Bronchial epithelial cell (primary cell): ENCODE data around the gene NTF4. TPM values are rescaled to one million over a fixed set of nuclear protein-coding genes. Genes with fewer than 3 reads are reported as not detected.
"Not testable (repeated sequence)": the region's sequence is repeated elsewhere in the genome, so short reads cannot be mapped to it uniquely, and the experiment has no call there.

Source experiments
- DNase-seq: peaks from one replicate; pipeline ENCODE4 v3.0.0-alpha.2; 2010; ENCODE audit warnings: low read depth
- FAIRE-seq: peaks from 2 replicates; lab custom pipeline; 2011; peaks lifted over from hg19 to GRCh38; lab: Jason Lieb, UNC
- H3K27me3 ChIP-seq: 2 replicates; pipeline ENCODE4 v1.5.1; 2011; ENCODE audit warnings: low read length; ENCODE audit not compliant: control insufficient read depth, insufficient read depth
- H3K36me3 ChIP-seq: 2 replicates; pipeline ENCODE4 v1.5.1; 2011; ENCODE audit warnings: low read length; ENCODE audit not compliant: control insufficient read depth, insufficient read depth
- H3K4me3 ChIP-seq: 2 replicates; pipeline ENCODE4 v1.5.1; 2011; ENCODE audit warnings: mild to moderate bottlenecking, low read depth, low read length, control low read depth
- CTCF ChIP-seq: IDR thresholded peaks from 2 replicates; pipeline ENCODE4 v1.5.1; 2011; ENCODE audit warnings: mild to moderate bottlenecking, moderate library complexity, low read length, control low read depth, inconsistent platforms; ENCODE audit not compliant: insufficient read depth, severe bottlenecking
- total RNA-seq: library from RNA; depleted of rRNA; stranded (reverse); fragments of >200 nt; gene quantifications from 2 replicates; pipeline ENCODE4 v1.2.1, GENCODE V29; 2014

NTF4 gene
- total RNA-seq, 1 donor from 2014 or later, result 3.2 TPM

DNA sequence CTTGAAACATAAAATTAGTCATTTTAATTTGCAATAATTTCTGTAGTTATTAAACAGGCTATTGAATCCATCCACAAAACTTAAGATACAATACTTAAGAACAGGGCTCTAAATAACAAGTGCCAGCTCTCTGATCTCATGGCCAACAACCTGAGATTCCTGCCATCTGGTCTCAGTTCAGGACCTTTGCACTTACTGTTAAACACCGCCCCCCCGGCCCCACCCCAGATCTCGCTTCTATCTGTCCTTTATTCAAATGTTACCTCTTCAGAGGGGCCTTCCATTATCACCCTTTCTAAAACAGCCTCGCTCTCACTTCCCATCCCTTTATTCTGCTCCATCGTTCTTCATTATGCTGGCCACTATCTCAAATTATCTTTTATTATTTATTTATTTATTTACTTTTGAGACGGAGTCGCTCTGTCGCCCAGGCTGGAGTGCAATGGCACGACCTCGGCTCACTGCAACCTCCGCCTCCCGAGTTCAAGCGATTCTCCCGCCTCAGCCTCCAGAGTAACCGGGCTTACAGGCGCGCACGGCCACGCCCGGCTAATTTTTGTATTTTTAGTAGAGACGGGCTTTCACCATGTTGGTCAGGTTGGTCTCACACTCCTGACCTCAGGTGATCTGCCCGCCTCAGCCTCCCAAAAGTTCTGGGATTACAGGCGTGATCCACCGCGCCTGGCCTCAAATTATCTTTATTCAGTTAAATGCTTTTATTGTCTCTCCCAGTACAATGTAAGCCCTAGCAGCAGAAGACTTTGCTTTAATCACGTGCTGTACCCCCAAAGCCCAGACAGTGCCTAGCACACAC, 19.8 kb upstream of the NTF4 start:
- FAIRE-seq, result no peak
- Histone ChIP-seq H3K36me3 (peaks cover 3% of the 10 kb centered on the region), H3K27me3 (no peaks in the 10 kb centered on the region), H3K4me3 (peak overlapping the region; percentile 79)
- DNase-seq, result no peak
- no peak for TF ChIP-seq CTCF

GRCh38 chr19:49081273-49081672, 16.7 kb upstream of the NTF4 start:
- Histone ChIP-seq H3K27me3 (no peaks in the 10 kb centered on the region), H3K36me3 (no peaks in the 10 kb centered on the region), H3K4me3 (no peak overlapping the region)
- FAIRE-seq, result no peak
- DNase-seq, result no peak
- no peak for TF ChIP-seq CTCF

GRCh38 chr19:49080392-49080791, 15.8 kb upstream of the NTF4 start:
- TF ChIP-seq CTCF, result no peak
- H3K27me3 ChIP-seq, result no peaks in the 10 kb centered on the region
- FAIRE-seq (no peak), DNase-seq (no peak)
- H3K4me3 ChIP-seq, result no peak overlapping the region
- H3K36me3 ChIP-seq, result no peaks in the 10 kb centered on the region

DNA sequence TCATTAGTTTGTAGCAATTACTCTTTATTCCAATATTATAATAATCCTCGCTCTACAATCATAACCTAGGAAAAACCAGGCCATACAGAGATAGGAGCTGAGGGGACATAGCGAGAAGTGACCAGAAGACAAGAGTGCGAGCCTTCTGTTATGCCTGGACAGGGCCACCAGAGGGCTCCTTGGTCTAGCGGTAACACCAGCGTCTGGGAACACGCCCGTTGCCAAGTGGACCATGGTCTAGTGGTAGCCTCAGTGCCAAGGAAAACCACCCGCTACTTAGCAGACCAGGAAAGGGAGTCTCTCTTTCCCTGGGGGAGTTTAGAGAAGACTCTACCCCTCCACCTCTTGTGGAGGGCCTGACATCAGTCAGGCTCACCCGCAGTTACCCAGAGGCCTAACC, 10.3 kb upstream of the NTF4 start:
- FAIRE-seq, DNase-seq: not testable (repeated sequence)

DNA sequence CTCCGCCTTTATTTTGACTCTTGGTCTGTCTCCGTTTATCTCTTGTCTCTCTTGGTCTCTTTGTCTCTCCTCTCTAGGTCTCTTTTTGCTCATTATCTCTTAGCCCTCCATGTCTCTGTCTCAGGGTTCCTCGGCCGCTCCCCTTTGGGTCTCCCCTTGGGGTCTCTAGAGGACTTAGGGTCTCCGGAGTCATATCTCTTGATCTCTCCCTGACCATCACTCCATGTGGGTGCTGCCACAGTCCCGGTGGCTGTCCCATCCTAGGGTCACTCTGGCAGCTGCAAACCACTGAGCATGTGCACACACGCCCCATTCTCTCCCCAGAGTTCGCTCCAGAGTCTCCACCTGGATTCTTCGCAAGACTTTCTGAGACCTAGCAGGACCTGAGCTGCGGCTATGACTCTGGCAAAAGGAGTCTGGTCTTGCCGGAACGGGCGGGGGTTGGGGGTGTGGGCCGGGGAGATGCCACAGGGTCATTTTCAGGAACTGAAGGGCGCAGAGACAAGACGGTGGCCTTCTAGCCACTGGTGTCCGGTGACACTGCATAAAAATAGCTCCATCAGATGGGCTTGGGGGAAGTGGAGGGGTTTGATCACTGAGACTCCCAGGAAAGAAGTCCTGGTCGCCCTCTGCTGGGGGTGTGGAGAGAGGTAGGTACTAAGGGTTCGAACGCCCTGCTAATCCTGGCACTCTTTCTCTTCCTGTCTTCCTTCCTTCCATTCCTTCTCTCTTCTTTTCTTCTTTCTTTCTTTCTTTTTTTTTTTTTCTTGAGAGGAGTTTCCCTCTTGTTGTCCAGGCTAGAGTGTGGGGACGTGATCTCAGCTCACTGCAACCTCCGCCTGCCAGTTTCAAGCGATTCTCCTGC, 9.1 kb upstream of the NTF4 start:
- no peak for FAIRE-seq
- H3K27me3 ChIP-seq, result peaks cover 11% of the 10 kb centered on the region

More for the DNA sequence above, 10.3 kb upstream of the NTF4 start:
- peak; percentile 67 for TF ChIP-seq CTCF
- H3K36me3 ChIP-seq, H3K4me3 ChIP-seq: not testable (repeated sequence)
- peaks cover 11% of the 10 kb centered on the region for H3K27me3 ChIP-seq

More for the DNA sequence above, 9.1 kb upstream of the NTF4 start:
- Histone ChIP-seq H3K36me3 (no peaks in the 10 kb centered on the region), H3K4me3 (no peak overlapping the region)
- no peak for DNase-seq
- TF ChIP-seq CTCF, result peak; percentile 54
